Ishikawa (cell line): ENCODE data around the gene SETBP1.

Source experiments
- EP300 ChIP-seq: IDR thresholded peaks from 2 replicates; pipeline ENCODE4 v1.6.1; 2012; ENCODE audit warnings: borderline replicate concordance
- TAF1 ChIP-seq: IDR thresholded peaks from 2 replicates; pipeline ENCODE4 v1.6.1; 2012; ENCODE audit warnings: low read depth, mild to moderate bottlenecking
- TCF12 ChIP-seq: IDR thresholded peaks from 2 replicates; pipeline ENCODE4 v1.6.1; 2012; ENCODE audit warnings: low read depth
- TEAD4 ChIP-seq: IDR thresholded peaks from 2 replicates; pipeline ENCODE4 v1.6.1; 2012
- YY1 ChIP-seq: IDR thresholded peaks from 2 replicates; pipeline ENCODE4 v1.6.1; 2012; ENCODE audit warnings: low read depth

DNA sequence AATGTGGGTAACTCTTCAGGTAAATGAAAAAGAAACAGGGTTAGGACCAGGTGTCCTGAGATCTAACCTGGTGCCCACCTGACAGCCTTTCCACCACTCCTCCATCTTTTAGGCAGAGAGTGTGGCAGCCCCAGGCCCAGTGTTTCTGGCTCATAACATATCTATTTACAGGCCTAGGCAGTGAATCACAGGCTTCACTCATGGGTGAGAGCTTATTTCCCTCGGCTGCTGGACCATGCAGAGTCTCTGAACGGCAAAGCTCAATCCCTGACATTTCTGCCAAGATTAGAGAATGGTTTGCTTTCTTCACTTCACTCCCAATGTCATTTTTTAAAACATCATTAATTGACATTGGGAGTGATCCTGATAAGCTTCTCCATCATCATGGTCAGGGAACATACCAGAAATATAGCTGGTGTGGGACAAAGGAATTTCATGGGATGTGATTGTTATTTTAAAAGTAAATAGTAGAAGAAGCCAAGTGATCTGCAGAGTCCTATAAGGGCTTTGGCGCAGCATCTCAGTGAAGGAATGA, 323.9 kb downstream of the SETBP1 start:
- TF ChIP-seq EP300 = no peak
- TF ChIP-seq TAF1 = no peak
- TF ChIP-seq TCF12 = no peak
- TF ChIP-seq TEAD4 = no peak
- TF ChIP-seq YY1 = no peak
